OCI-LY7 (cell line): Measurements from ENCODE around the gene CYP4V2.

Experiments used
- CTCF ChIP-seq: fragments of 200-600 bp; sonication (generic); conservative IDR thresholded peaks from 2 replicates; pipeline ENCODE4 v1.5.1; 2014; ENCODE audit warnings: mild to moderate bottlenecking, antibody characterized with exemption, low read length, moderate library complexity, mixed read lengths
- EZH2phosphoT487 ChIP-seq: fragments of 200-600 bp; sonication (generic); IDR thresholded peaks from 2 replicates; pipeline ENCODE4 v1.6.1; 2018; ENCODE audit warnings: low read depth, borderline replicate concordance, mild to moderate bottlenecking, mixed run types, antibody characterized with exemption, low read length, moderate library complexity, mixed read lengths

DNA sequence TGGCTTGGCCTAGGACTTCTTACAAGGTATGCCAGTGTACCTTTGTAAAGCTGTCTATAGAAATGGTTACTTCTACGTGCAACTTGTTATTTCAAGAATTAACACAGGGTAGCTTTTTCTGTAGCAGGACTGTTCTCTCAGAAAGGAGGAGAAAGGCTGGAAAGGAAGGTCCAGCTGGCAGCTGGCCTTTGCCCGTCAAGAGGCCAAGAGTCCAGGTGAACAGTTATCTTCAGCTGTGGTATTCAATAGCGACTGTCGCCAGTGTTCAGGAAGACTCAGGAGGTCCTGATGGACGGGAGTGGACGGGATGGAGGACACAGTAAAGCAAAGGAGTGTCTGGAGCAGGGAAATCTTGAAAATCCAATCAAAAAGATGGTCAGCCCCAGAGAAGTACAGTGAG, 4.7 kb downstream of the CYP4V2 start:
- TF ChIP-seq CTCF = no peak
- no peak for TF ChIP-seq EZH2phosphoT487
